Left ventricle myocardium inferior (tissue), 1 donor: Measurements from ENCODE around the gene AXIN1. TPM values are rescaled to one million over a fixed set of nuclear protein-coding genes. Genes with fewer than 3 reads are reported as not detected.

Experiments used
- DNase-seq: peaks from one replicate; pipeline ENCODE4 v3.0.0-alpha.2; 2020
- H3K27ac ChIP-seq: fragments of 200-600 bp; replicated peaks from 2 replicates; pipeline ENCODE4 v1.8.0; 2021
- H3K27me3 ChIP-seq: fragments of 200-600 bp; 2 replicates; pipeline ENCODE4 v1.8.0; 2021; ENCODE audit warnings: low read depth
- H3K36me3 ChIP-seq: fragments of 200-600 bp; 2 replicates; pipeline ENCODE4 v1.8.0; 2021
- H3K4me1 ChIP-seq: fragments of 200-600 bp; 2 replicates; pipeline ENCODE4 v1.8.0; 2021
- H3K4me3 ChIP-seq: fragments of 200-600 bp; 2 replicates; pipeline ENCODE4 v1.8.0; 2021; ENCODE audit warnings: mild to moderate bottlenecking, moderate library complexity
- H3K9me3 ChIP-seq: fragments of 200-600 bp; replicated peaks from 2 replicates; pipeline ENCODE4 v1.8.0; 2021
- CTCF ChIP-seq: fragments of 200-600 bp; IDR thresholded peaks from 2 replicates; pipeline ENCODE4 v1.8.0; 2021; ENCODE audit warnings: antibody characterized with exemption, mild to moderate bottlenecking, borderline replicate concordance
- intact Hi-C: fragments of 100-400 bp; cut with micrococcal nuclease; formaldehyde crosslinking; loops from one replicate; pipeline ENCODE4 v1.11.0; 2022
- total RNA-seq: library from RNA; stranded (reverse); fragmentation: NEBNext Ultra II Directional; extraction: Animal tissue kit (Norgen Biotek cat#: 25700); gene quantifications from one replicate; pipeline ENCODE4 v1.2.1, GENCODE V29; 2021
- donor health status: DM: no; HTN: yes; CAD: no; lungs with severe emphysema.

The AXIN1 gene
- total RNA-seq, 1 donor from 2014 or later = 12.2 TPM

- intact Hi-C loops = no loop called here
- TF ChIP-seq CTCF = no peak
- DNase-seq = no peak
- Histone ChIP-seq H3K4me1 (no peaks in the 10 kb centered on the region), H3K36me3 (peaks cover 35% of the 10 kb centered on the region), H3K9me3 (no peaks in the 10 kb centered on the region), H3K27me3 (no peaks in the 10 kb centered on the region), H3K27ac (no peak overlapping the region), H3K4me3 (no peak overlapping the region)
These were observed 50.6 kb downstream of the AXIN1 start for GRCh38 chr16:301950-302349.

- Histone ChIP-seq H3K4me3 (no peak overlapping the region), H3K4me1 (no peaks in the 10 kb centered on the region), H3K36me3 (peaks cover 35% of the 10 kb centered on the region), H3K27ac (no peak overlapping the region), H3K27me3 (no peaks in the 10 kb centered on the region), H3K9me3 (no peaks in the 10 kb centered on the region)
- no peak for TF ChIP-seq CTCF
- no peak for DNase-seq
- intact Hi-C loops = no loop called here
These were observed 51.3 kb downstream of the AXIN1 start for GRCh38 chr16:301235-301634.

GRCh38 chr16:297832-298231 is 54.7 kb downstream of the AXIN1 start:
- Histone ChIP-seq H3K27ac (no peak overlapping the region), H3K4me1 (no peaks in the 10 kb centered on the region), H3K9me3 (no peaks in the 10 kb centered on the region), H3K36me3 (peaks cover 37% of the 10 kb centered on the region), H3K4me3 (no peak overlapping the region), H3K27me3 (no peaks in the 10 kb centered on the region)
- DNase-seq = no peak
- no peak for TF ChIP-seq CTCF
- intact Hi-C loops = no loop called here

- Histone ChIP-seq H3K27ac (no peak overlapping the region), H3K4me3 (no peak overlapping the region), H3K9me3 (no peaks in the 10 kb centered on the region), H3K27me3 (no peaks in the 10 kb centered on the region), H3K4me1 (no peaks in the 10 kb centered on the region), H3K36me3 (peaks cover 40% of the 10 kb centered on the region)
- TF ChIP-seq CTCF = no peak
- intact Hi-C loops = no loop called here
- DNase-seq = no peak
These were observed 55.6 kb downstream of the AXIN1 start for GRCh38 chr16:296806-297510.

GRCh38 chr16:296276-296675 is 56.2 kb downstream of the AXIN1 start:
- H3K9me3 ChIP-seq = no peaks in the 10 kb centered on the region
- peaks cover 45% of the 10 kb centered on the region for H3K36me3 ChIP-seq
- no peaks in the 10 kb centered on the region for H3K27me3 ChIP-seq
- no peak overlapping the region for H3K27ac ChIP-seq
- intact Hi-C loops = no loop called here
- no peaks in the 10 kb centered on the region for H3K4me1 ChIP-seq
- no peak overlapping the region for H3K4me3 ChIP-seq
- no peak for DNase-seq
- no peak for TF ChIP-seq CTCF
